Measurements from ENCODE around the gene FAM13A. TPM values are rescaled to one million over a fixed set of nuclear protein-coding genes. Genes with fewer than 3 reads are reported as not detected.
"Not testable (repeated sequence)": the region's sequence is repeated elsewhere in the genome, so short reads cannot be mapped to it uniquely, and the experiment has no call there.

Gene FAM13A
- total RNA-seq, 1 donor from 2014 or later, result 4.5 TPM

DNA sequence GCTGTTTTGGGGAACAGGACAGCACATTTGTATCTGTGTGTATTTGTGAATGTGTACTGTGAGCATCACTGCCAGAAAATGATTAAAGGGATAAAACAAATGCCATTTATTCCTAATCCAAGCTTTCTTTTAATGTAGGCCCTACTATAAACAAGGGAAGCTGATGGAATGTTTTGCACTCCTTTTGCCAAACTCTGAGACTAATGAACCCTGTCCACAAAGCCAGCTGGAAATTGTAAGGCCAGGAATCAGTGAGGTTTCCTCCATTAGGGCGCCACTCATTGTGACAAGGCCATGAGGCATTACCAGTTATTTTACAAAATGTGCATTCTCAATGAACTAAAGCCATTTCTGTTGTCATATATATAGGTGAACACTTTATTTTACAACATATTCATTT lies 196.4 kb downstream of the FAM13A start:
- peaks cover 6% of the 10 kb centered on the region for H3K27me3 Mint-ChIP-seq (ENCODE audit: low read depth)
- no peak for DNase-seq (ENCODE audit: low spot score)
- no peaks in the 10 kb centered on the region for H3K36me3 Mint-ChIP-seq (ENCODE audit: low read depth)
- no peak overlapping the region for H3K4me3 Mint-ChIP-seq (ENCODE audit: low read depth)
- no peaks in the 10 kb centered on the region for H3K4me1 Mint-ChIP-seq (ENCODE audit: low read depth)
- H3K9me3 Mint-ChIP-seq, result no peaks in the 10 kb centered on the region
- intact Hi-C loops (cut with micrococcal nuclease), result no loop called here
- H3K27ac Mint-ChIP-seq, result no peak overlapping the region

DNA sequence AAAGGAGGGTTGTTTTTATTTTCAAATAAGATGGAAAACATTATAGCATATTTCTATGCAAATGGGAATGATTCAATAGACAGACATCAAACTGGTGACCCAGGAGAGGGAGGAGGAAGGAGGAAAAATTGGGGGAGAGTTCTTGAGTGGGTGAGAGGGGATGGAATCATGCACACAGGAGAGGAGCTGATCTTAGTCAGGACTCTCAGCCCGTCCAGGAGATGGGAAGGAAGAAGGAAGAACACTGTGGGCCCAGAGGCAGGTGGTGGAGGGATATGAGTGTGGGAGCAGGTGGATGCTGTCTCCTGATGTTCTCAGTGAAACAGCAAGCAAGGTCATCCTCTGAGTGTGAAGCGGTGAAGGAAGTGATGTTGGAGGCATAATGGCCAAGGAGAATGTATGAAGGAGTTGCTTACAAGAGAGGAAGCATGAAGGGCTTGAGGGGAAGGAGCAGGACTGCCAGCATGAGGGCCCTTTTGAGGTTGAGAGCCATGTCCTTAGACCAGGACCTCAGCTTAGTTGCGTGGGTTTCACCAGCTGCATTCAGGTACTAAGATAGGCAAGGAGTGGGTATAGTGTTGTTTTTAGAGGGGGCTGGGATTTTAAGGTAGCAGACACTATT lies 197.7 kb downstream of the FAM13A start:
- intact Hi-C loops (cut with micrococcal nuclease), result no loop called here
- no peaks in the 10 kb centered on the region for H3K9me3 Mint-ChIP-seq
- no peak overlapping the region for H3K27ac Mint-ChIP-seq
- H3K36me3 Mint-ChIP-seq (ENCODE audit: low read depth), result no peaks in the 10 kb centered on the region
- DNase-seq (ENCODE audit: low spot score), result no peak
- no peak overlapping the region for H3K4me3 Mint-ChIP-seq (ENCODE audit: low read depth)
- no peaks in the 10 kb centered on the region for H3K4me1 Mint-ChIP-seq (ENCODE audit: low read depth)
- peaks cover 6% of the 10 kb centered on the region for H3K27me3 Mint-ChIP-seq (ENCODE audit: low read depth)

DNA sequence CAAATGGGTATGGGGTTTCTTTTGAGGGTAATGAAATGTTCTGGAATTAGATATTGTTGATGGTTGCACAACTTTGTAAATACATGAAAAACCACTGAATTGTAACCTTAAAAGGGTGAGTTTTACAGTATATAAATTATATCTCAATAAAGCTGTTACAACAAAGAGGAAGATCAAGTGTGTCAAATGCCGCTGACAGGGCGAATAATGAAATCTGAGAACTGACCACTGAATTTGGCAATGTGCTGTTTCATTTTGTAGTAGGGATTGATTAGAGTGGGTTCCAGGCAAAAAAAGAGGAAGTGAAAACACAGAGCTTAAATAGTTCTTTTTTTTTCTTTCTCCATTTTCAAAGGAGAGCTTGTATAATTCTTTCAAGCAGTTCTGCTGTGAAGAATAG lies 198.2 kb downstream of the FAM13A start:
- Mint-ChIP-seq H3K36me3 (ENCODE audit: low read depth) (no peaks in the 10 kb centered on the region), H3K27me3 (ENCODE audit: low read depth) (peaks cover 6% of the 10 kb centered on the region), H3K4me1 (ENCODE audit: low read depth) (no peaks in the 10 kb centered on the region), H3K4me3 (ENCODE audit: low read depth) (no peak overlapping the region), H3K27ac (no peak overlapping the region), H3K9me3 (no peaks in the 10 kb centered on the region)
- intact Hi-C loops (cut with micrococcal nuclease), result no loop called here
- no peak for DNase-seq (ENCODE audit: low spot score)

DNA sequence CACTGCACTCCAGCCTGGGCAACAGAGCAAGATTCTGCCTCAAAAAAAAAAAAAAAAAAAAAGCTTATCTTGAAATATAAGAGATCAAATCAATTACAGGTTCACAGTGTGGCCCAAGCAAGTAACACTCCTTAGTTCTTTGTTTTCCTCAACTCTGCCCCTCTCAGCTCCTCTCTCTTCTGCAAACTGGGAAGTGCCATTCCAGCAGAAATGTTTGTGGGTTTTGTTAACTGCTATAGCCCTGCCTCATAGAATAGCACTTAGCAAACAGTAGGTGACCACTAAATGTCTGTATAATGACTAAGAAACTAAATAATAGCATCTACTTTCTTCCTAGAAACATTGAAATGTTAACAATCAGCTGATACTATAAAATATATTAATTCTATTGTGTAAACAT lies 199.4 kb downstream of the FAM13A start:
- peaks cover 6% of the 10 kb centered on the region for H3K27me3 Mint-ChIP-seq (ENCODE audit: low read depth)
- no peaks in the 10 kb centered on the region for H3K36me3 Mint-ChIP-seq (ENCODE audit: low read depth)
- intact Hi-C loops (cut with micrococcal nuclease), result no loop called here
- no peak overlapping the region for H3K4me3 Mint-ChIP-seq (ENCODE audit: low read depth)
- H3K4me1 Mint-ChIP-seq (ENCODE audit: low read depth), result no peaks in the 10 kb centered on the region
- no peak overlapping the region for H3K27ac Mint-ChIP-seq
- no peaks in the 10 kb centered on the region for H3K9me3 Mint-ChIP-seq
- no peak for DNase-seq (ENCODE audit: low spot score)

DNA sequence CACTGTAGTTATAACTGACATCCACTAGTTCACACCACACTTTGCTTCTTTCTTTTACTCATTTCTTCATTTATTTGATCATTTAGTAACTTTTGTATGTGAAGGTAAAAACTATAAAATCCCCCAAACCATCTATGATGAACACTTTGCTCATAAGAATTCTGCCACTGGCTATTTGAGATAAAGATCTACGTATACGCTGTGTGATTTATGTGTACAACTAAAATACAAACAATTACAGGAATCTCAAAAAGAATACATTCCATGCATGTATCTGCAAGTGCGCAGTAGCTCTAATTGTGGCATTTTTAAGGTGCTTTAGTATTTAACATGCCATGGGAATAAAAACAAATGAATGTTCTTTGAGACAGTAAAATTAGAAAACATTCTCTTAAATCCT lies 202.5 kb downstream of the FAM13A start:
- intact Hi-C loops (cut with micrococcal nuclease), result no loop called here
- Mint-ChIP-seq H3K36me3 (ENCODE audit: low read depth) (no peaks in the 10 kb centered on the region), H3K9me3 (no peaks in the 10 kb centered on the region), H3K4me3 (ENCODE audit: low read depth) (no peak overlapping the region), H3K4me1 (ENCODE audit: low read depth) (no peaks in the 10 kb centered on the region), H3K27me3 (ENCODE audit: low read depth) (peaks cover 6% of the 10 kb centered on the region), H3K27ac (no peak overlapping the region)
- no peak for DNase-seq (ENCODE audit: low spot score)

DNA sequence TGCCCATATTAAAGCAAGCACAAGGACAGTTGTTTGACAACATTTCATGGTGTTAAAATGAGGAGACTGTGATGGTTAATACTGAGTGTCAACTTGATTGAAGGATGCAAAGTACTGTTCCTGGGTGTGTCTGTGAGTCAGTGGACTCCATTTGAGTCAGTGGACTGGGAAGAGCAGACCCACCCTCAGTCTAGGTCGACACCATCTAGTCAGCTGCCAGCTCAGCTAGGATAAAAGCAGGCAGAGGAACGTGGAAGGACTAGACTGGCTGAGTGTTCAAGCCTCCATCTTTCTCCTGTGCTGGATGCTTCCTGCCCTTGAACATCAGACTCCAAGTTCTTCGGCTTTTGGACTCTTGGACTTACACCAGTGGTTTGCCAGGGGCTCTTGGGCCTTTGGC lies 203.4 kb downstream of the FAM13A start:
- H3K9me3 Mint-ChIP-seq; H3K4me3 Mint-ChIP-seq (ENCODE audit: low read depth); H3K36me3 Mint-ChIP-seq (ENCODE audit: low read depth); H3K4me1 Mint-ChIP-seq (ENCODE audit: low read depth); DNase-seq (ENCODE audit: low spot score); H3K27ac Mint-ChIP-seq; intact Hi-C loops (cut with micrococcal nuclease); H3K27me3 Mint-ChIP-seq (ENCODE audit: low read depth): not testable (repeated sequence)

DNA sequence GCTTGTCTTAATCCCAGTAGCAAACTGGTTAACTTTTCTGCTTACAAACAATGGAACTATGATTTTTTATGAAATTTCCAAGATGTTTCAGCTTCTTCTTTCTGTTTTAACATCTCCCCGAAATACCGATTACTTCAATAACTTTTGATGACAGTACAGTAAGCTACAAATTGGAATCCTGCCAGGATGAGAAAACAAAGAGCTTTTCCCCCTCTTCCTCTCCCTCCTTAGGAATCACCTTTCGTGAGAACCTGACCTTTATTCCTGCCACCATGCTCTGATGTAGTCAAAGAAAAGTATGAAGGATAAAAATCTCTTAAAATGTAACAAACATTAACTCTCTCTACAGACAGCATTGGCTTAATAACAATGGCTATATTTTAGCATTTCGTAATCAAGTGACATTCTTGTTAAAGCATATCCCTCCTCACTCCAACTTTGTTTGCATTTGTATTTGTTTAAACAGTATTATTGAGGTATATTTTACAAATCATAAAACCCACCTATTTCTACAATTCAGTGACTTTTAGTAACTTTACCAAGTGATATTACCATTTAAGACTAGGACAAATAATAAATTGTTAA lies 210.7 kb downstream of the FAM13A start:
- H3K27me3 Mint-ChIP-seq (ENCODE audit: low read depth), result peaks cover 11% of the 10 kb centered on the region

DNA sequence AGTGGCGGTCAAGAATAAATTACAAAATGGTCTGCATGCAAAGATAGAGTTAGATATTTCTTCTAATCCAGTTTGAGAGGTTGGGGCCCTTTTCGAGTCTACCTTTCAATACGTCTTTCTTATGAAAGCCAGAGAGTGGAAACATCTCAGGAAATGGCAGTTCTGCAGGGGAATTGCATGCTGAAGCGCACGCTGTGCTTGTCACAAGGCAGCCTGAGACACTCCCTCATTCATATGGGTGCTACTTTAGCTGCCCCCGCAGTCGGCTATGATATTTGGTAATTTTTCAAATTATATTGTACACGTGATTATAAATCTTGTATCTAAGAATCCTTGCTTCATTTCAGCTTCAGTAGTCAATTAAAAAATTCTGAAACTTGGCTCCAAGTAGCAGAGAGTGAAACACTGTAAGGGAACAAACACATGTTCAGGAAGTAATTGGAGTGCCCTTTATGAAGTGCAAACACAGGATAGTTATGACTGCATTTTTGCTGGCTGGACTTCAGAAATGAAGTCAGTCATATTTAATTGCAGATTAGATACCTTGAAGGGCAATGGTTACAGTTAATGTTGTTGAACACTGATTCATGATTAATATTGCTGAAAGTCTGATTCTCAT lies 213.8 kb downstream of the FAM13A start:
- H3K36me3 Mint-ChIP-seq (ENCODE audit: low read depth), result no peaks in the 10 kb centered on the region
- no peaks in the 10 kb centered on the region for H3K4me1 Mint-ChIP-seq (ENCODE audit: low read depth)
- DNase-seq (ENCODE audit: low spot score), result no peak
- H3K4me3 Mint-ChIP-seq (ENCODE audit: low read depth), result no peak overlapping the region
- intact Hi-C loops (cut with micrococcal nuclease), result no loop called here
- peaks cover 11% of the 10 kb centered on the region for H3K27me3 Mint-ChIP-seq (ENCODE audit: low read depth)
- no peak overlapping the region for H3K27ac Mint-ChIP-seq
- H3K9me3 Mint-ChIP-seq, result no peaks in the 10 kb centered on the region

More for the DNA sequence above, 210.7 kb downstream of the FAM13A start:
- Mint-ChIP-seq H3K27ac (no peak overlapping the region), H3K4me3 (ENCODE audit: low read depth) (no peak overlapping the region), H3K9me3 (no peaks in the 10 kb centered on the region), H3K36me3 (ENCODE audit: low read depth) (no peaks in the 10 kb centered on the region), H3K4me1 (ENCODE audit: low read depth) (no peaks in the 10 kb centered on the region)
- DNase-seq (ENCODE audit: low spot score), result no peak
- intact Hi-C loops (cut with micrococcal nuclease), result no loop called here

DNA sequence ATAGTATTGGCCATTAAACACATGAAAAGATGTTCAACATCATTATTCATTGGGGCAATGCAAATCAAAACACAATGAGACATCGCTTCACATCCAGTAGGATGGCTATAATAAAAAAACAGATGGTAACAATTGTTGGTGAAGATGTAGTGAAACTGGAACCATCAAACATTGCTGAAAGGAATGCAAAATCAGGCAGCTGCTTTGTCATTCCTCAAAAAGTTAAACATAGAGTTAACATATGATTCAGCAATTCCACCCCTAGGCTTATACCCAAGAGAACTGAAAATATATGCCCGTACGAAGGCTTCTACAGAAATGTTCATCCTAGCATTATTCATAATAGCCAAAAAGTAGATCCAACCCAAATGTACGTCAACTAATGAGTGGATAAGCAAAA lies 215.3 kb downstream of the FAM13A start:
- H3K4me3 Mint-ChIP-seq (ENCODE audit: low read depth), result no peak overlapping the region
- H3K27ac Mint-ChIP-seq, result no peak overlapping the region
- intact Hi-C loops (cut with micrococcal nuclease), result no loop called here
- peaks cover 11% of the 10 kb centered on the region for H3K27me3 Mint-ChIP-seq (ENCODE audit: low read depth)
- no peak for DNase-seq (ENCODE audit: low spot score)
- no peaks in the 10 kb centered on the region for H3K4me1 Mint-ChIP-seq (ENCODE audit: low read depth)
- H3K36me3 Mint-ChIP-seq (ENCODE audit: low read depth), result no peaks in the 10 kb centered on the region
- H3K9me3 Mint-ChIP-seq, result no peaks in the 10 kb centered on the region

DNA sequence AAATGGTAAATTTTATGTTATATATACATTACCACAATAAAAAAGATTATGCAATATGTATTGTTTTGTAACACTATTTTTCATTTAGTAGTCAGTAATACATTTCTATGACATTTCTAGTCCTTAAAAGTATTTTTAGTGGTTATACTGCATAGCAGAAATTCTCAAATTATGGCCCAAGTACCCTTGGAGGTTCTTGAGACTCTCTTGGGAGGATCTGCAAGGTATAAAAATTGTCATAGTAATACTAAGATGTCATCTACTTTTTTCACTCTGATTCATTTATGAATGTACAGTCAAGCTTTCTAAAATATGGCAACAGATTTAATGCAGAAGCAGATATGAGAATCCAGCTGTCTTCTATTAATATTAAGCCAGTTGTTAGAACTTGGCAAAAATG lies 220.8 kb downstream of the FAM13A start:
- no peaks in the 10 kb centered on the region for H3K36me3 Mint-ChIP-seq (ENCODE audit: low read depth)
- H3K4me1 Mint-ChIP-seq (ENCODE audit: low read depth), result no peaks in the 10 kb centered on the region
- H3K27me3 Mint-ChIP-seq (ENCODE audit: low read depth), result peaks cover 4% of the 10 kb centered on the region
- H3K9me3 Mint-ChIP-seq, result no peaks in the 10 kb centered on the region
- intact Hi-C loops (cut with micrococcal nuclease), result no loop called here
- DNase-seq (ENCODE audit: low spot score), result no peak
- H3K4me3 Mint-ChIP-seq (ENCODE audit: low read depth), result no peak overlapping the region
- no peak overlapping the region for H3K27ac Mint-ChIP-seq

DNA sequence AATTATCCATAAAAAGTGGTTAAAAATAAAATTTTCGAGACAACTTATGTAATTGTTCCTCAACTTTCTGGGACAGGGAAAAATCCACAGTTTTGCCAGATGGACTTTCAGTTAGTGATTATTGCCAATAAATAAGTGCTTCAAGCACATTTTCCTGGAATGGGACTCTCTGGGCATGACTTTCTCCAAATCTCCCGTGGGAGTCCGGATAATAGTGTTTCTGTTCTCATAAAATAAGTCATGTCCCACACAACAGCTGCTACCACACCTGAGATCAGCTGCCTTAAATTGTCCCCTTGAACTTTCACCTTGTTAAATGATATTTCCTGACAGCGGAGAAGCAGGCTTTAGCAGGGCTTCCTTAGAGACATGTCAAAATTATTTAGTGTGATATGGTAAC lies 226.0 kb downstream of the FAM13A start:
- Mint-ChIP-seq H3K36me3 (ENCODE audit: low read depth) (no peaks in the 10 kb centered on the region), H3K27ac (no peak overlapping the region), H3K4me3 (ENCODE audit: low read depth) (no peak overlapping the region), H3K27me3 (ENCODE audit: low read depth) (peaks cover 13% of the 10 kb centered on the region), H3K9me3 (no peaks in the 10 kb centered on the region), H3K4me1 (ENCODE audit: low read depth) (peaks cover 2% of the 10 kb centered on the region)
- no peak for DNase-seq (ENCODE audit: low spot score)
- intact Hi-C loops (cut with micrococcal nuclease), result no loop called here

DNA sequence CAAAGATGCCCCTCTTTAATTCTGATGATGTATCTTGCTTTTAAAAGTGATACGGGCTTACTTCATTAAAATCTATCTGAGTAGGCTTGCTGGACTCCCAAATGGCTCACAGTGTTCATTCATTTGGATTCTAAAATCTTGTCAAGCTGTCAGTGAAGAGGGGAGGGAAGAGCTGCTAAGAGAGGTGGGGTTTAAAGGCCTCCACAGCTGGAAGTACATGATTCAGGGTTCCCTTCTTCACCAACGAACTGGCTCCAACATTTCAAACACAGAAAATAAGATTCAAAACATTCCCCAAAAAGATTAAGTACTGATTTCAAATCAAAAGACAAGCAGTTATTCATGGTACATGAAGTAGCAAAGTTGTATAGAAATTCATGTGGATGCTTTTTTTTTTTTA lies 226.4 kb downstream of the FAM13A start:
- Mint-ChIP-seq H3K9me3 (no peaks in the 10 kb centered on the region), H3K27ac (no peak overlapping the region), H3K27me3 (ENCODE audit: low read depth) (peaks cover 13% of the 10 kb centered on the region), H3K36me3 (ENCODE audit: low read depth) (no peaks in the 10 kb centered on the region), H3K4me1 (ENCODE audit: low read depth) (peaks cover 2% of the 10 kb centered on the region), H3K4me3 (ENCODE audit: low read depth) (no peak overlapping the region)
- DNase-seq (ENCODE audit: low spot score), result no peak
- intact Hi-C loops (cut with micrococcal nuclease), result no loop called here

DNA sequence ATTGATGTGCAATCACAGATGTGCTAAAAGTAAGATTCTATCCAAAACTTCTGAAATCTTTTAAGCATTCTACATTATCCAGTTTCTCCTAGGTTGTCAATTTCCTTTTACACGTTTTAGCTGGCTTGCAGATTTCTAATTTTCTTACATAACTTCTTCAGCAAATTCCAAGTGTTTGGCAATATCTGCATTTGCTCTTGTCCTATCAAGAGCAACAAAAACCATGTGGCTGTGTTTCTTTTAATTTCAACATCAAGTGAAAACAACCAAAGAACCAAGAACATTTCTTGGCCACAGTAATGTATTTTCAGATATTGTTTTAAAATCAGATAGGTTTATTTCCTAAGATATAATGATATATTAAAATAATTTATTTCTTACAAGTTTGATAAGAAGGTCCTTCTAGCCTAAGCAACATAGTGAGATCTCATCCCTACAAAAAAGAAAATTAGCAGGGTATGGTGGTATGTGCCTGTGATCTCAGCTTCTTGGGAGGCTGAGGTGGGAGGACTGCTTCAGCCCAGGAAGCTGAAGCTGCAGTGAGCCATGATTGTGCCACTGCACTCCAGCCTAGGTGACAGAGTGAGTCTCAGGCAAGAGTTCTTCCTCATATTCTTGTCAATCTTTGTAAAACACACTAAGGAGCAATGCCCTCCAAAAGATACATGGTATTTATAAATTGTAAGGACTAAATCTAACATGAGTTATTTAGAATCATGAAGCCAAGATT lies 228.0 kb downstream of the FAM13A start:
- H3K4me3 Mint-ChIP-seq (ENCODE audit: low read depth), result no peak overlapping the region
- no peak for DNase-seq (ENCODE audit: low spot score)
- no peaks in the 10 kb centered on the region for H3K36me3 Mint-ChIP-seq (ENCODE audit: low read depth)
- H3K27ac Mint-ChIP-seq, result no peak overlapping the region
- H3K4me1 Mint-ChIP-seq (ENCODE audit: low read depth), result peaks cover 4% of the 10 kb centered on the region
- H3K27me3 Mint-ChIP-seq (ENCODE audit: low read depth), result peaks cover 14% of the 10 kb centered on the region
- H3K9me3 Mint-ChIP-seq, result no peaks in the 10 kb centered on the region
- intact Hi-C loops (cut with micrococcal nuclease), result loop anchor here (10.0 kb wide), 1 partner anchor 136 kb away; no protein-coding TSS in a partner anchor

Measured in activated T-helper 2 cell treated with anti-CD3 and anti-CD28 coated beads, Interferon-gamma antibody, Interleukin-2, Interleukin-4, amounts not matched to agents 10 μg/mL and 5 μg/mL and 100 μg/mL, durations not matched to agents 14 hours and 24 hours and 36 hours (primary cell).